Left ventricle myocardium inferior (tissue), 1 donor: ENCODE results near the gene STAT5B. TPM values are rescaled to one million over a fixed set of nuclear protein-coding genes. Genes with fewer than 3 reads are reported as not detected.
A peak's percentile ranks its signal among the peaks of the same experiment; 100 is the strongest.

Source experiments
- DNase-seq: peaks from one replicate; pipeline ENCODE4 v3.0.0-alpha.2; 2020
- H3K27ac ChIP-seq: fragments of 200-600 bp; replicated peaks from 2 replicates; pipeline ENCODE4 v1.8.0; 2021
- H3K27me3 ChIP-seq: fragments of 200-600 bp; 2 replicates; pipeline ENCODE4 v1.8.0; 2021; ENCODE audit warnings: low read depth
- H3K36me3 ChIP-seq: fragments of 200-600 bp; 2 replicates; pipeline ENCODE4 v1.8.0; 2021
- H3K4me1 ChIP-seq: fragments of 200-600 bp; 2 replicates; pipeline ENCODE4 v1.8.0; 2021
- H3K4me3 ChIP-seq: fragments of 200-600 bp; 2 replicates; pipeline ENCODE4 v1.8.0; 2021; ENCODE audit warnings: mild to moderate bottlenecking, moderate library complexity
- H3K9me3 ChIP-seq: fragments of 200-600 bp; replicated peaks from 2 replicates; pipeline ENCODE4 v1.8.0; 2021
- intact Hi-C: fragments of 100-400 bp; cut with micrococcal nuclease; formaldehyde crosslinking; loops from one replicate; pipeline ENCODE4 v1.11.0; 2022
- total RNA-seq: library from RNA; stranded (reverse); fragmentation: NEBNext Ultra II Directional; extraction: Animal tissue kit (Norgen Biotek cat#: 25700); gene quantifications from one replicate; pipeline ENCODE4 v1.2.1, GENCODE V29; 2021
- TF ChIP-seq, protein P1 (sequence below): fragments of 200-600 bp; IDR thresholded peaks from 2 replicates; pipeline ENCODE4 v1.8.0; 2021; ENCODE audit warnings: antibody characterized with exemption, mild to moderate bottlenecking, borderline replicate concordance
- donor health status: DM: no; HTN: yes; CAD: no; lungs with severe emphysema.

STAT5B gene
- total RNA-seq, 1 donor from 2014 or later: 30.7 TPM

DNA sequence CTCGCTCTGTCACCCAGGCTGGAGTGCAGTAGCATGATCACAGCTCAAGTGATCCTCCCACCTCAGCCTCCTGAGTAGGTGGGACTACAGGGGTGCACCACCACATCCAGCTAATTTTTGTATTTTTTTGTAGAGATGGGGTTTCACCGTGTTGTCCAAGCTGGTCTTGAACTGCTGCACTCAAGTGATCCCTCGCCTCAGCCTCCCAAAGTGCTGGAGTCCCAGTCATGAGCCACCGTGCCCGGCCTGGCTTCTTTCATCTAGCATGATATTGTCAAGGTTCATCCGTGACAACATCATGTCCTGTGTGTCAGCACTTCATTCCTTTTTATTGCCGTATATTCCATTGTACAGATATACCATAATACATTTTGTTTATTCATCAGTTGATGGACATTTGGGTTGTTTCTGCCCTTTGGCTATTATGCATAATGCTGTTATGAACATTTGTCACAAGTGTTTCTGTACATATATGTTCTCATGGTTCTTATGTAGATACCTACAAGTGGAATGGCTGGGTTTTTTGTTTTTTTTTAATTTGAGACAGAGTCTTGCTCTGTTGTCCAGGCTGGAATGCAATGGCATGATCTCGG lies 78.5 kb downstream of the STAT5B start:
- Histone ChIP-seq H3K36me3 (peaks cover 21% of the 10 kb centered on the region), H3K9me3 (no peaks in the 10 kb centered on the region), H3K4me1 (peaks cover 39% of the 10 kb centered on the region), H3K27ac (no peak overlapping the region), H3K4me3 (no peak overlapping the region), H3K27me3 (no peaks in the 10 kb centered on the region)
- TF ChIP-seq, protein P1, sequence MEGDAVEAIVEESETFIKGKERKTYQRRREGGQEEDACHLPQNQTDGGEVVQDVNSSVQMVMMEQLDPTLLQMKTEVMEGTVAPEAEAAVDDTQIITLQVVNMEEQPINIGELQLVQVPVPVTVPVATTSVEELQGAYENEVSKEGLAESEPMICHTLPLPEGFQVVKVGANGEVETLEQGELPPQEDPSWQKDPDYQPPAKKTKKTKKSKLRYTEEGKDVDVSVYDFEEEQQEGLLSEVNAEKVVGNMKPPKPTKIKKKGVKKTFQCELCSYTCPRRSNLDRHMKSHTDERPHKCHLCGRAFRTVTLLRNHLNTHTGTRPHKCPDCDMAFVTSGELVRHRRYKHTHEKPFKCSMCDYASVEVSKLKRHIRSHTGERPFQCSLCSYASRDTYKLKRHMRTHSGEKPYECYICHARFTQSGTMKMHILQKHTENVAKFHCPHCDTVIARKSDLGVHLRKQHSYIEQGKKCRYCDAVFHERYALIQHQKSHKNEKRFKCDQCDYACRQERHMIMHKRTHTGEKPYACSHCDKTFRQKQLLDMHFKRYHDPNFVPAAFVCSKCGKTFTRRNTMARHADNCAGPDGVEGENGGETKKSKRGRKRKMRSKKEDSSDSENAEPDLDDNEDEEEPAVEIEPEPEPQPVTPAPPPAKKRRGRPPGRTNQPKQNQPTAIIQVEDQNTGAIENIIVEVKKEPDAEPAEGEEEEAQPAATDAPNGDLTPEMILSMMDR: no peak
- intact Hi-C loops: no loop called here
- no peak for DNase-seq

DNA sequence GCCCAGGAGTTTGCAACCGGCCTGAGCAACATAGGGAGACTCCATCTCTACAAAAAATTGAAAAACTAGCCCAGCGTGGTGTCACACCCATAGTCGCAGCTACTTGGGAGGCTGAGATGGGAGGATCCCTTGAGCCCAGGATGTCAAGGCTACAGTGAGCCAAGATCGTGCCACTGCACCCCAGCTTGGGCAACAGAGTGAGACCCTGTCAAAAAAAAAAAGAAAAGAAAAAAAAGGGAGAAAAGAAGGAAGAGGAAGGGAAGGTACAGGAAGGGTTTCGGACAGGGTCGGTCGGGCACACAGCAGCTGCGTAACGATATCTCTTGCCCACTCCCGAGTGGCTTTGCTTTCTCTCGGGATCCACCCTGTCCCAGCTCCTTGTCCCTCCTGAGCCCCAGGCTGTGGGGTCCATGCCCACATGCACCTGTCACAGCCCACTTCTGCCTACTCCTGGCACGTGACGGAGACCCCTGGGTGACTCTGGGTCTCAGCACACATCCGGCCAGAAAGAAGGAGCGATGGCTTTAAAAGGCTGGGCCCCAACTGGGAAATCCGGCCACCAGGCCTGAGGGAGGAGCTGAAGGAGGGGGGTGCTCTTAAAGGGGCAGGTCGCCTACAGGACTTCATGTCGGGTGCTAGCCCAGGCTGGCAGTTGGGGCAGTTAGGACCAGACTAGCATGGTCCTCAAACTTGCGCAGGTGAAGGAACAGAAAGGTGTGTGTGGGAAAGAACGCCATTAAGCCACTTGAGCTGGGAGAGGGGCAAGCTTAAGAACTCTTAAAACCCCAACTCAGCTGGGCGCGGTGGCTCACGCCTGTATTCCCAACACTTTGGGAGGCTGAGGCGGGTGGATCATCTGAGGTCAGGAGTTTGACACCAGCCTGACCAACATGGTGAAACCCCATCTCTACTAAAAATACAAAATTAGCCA lies 82.0 kb downstream of the STAT5B start, which contains the start of gene GHDC:
Gene GHDC (minus strand): TSS at position 526 of the 931 bp plus-strand sequence. CDS start 913 bp downstream, outside the sequence.
- Histone ChIP-seq H3K9me3 (no peaks in the 10 kb centered on the region), H3K36me3 (no peaks in the 10 kb centered on the region), H3K27ac (peak within 1 kb of the TSS; percentile 84), H3K4me3 (peak within 1 kb of the TSS; percentile 70), H3K27me3 (no peaks in the 10 kb centered on the region), H3K4me1 (peaks cover 24% of the 10 kb centered on the region)
- peak; percentile 84 for DNase-seq
- TF ChIP-seq, protein P1: no peak
- intact Hi-C loops: no loop called here

DNA sequence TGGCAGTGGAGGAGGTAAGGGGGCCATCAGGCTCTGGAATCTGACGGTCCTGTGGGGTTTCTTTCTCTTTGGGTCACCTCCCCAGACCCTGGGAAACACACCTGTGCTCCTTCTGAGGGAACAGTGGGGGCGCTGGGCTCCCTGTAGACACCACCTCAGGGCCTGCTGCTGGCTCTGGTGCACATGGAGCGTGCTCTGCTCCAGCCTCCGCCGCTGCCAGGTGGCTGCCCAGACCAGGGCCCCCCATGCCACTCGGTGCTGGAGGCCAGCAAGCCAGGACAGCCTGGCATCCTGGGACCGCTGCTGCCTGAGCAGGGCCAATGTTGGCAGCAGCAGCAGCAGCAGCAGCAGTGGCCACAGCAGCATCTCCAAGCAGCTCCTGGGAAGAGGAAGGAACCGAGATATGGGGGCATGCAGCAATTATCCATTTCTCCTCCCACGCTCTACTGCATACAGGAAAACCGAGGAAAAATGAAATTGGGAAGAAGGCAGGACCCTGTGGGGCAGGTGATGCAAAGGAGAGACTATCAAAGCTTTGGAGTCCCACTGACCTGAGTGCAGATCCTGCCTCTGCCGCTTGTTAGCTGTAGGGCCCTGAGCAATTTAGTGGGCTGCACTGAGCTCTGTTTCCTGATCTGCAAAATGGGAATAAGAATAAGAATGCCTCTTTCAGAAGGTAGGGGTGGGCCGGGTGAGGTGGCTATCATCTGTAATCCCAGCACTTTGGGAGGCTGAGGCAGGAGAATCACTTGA lies 82.8 kb downstream of the STAT5B start:
- no peaks in the 10 kb centered on the region for H3K27me3 ChIP-seq
- no peak for DNase-seq
- H3K27ac ChIP-seq: peak overlapping the region; percentile 84
- peak overlapping the region; percentile 70 for H3K4me3 ChIP-seq
- H3K36me3 ChIP-seq: no peaks in the 10 kb centered on the region
- H3K4me1 ChIP-seq: peaks cover 24% of the 10 kb centered on the region
- TF ChIP-seq, protein P1: no peak
- intact Hi-C loops: no loop called here
- H3K9me3 ChIP-seq: no peaks in the 10 kb centered on the region

DNA sequence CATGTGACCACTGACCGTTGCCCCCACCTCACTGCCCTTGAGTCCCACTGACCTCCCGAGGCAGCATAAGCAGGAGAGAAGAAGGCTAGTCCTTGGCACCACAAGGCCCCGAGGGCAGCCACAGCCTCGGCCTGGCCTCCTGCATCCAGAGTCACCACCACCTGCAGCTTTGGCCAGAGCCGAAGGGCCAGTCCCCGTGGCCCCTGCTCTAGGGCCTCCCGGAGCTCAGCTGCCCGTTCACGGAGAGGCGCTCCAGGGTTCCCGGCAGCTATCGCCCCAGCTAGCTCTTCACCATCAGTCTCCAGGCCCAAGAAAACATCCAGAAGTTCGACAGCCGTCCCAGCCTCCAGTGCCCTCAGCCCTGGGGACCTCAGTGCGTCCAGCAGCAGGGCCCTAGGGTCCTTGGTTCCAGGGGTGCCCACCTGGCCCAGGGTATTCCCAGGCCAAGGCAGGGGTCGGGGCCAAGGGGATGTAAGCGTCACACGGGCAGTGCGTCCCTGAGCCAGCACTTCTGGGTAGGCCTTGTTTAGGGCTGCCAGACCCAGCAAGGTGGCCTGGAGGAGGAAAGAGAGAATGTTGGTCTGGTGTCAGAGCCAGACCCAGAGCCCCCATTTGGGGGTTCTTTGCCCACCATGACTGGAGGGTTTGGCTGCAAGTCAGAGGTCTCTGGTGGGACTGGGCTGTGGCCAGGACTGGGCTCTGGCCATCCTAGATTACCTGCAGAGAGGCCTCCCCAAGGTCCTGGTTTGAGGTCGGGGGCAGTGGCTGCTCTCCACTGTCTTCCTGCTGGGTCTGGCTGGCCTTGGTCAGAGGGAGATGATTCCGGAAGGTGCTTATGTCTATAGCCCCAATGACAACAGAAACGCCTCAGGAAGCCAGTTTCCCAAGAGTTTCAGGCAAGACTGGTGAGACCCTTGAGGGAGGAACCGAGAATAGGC lies 83.7 kb downstream of the STAT5B start:
- no peaks in the 10 kb centered on the region for H3K36me3 ChIP-seq
- no peaks in the 10 kb centered on the region for H3K9me3 ChIP-seq
- DNase-seq: no peak
- intact Hi-C loops: no loop called here
- no peaks in the 10 kb centered on the region for H3K27me3 ChIP-seq
- peak overlapping the region; percentile 70 for H3K4me3 ChIP-seq
- peaks cover 24% of the 10 kb centered on the region for H3K4me1 ChIP-seq
- no peak overlapping the region for H3K27ac ChIP-seq
- TF ChIP-seq, protein P1: no peak
